T-cell (primary cell): Measurements from ENCODE around the gene SEPTIN11. TPM values are rescaled to one million over a fixed set of nuclear protein-coding genes. Genes with fewer than 3 reads are reported as not detected.

Experiments used
- total RNA-seq, 35 experiments: library from RNA in 6 of 35; stranded (reverse) in 6 of 35; fragments of 120-200 nt in 1 of 35; gene quantifications; one replicate each; pipeline versions ENCODE4 v1.2.1 to v1.2.4 and lab custom pipeline; 2013 to 2026

SEPTIN11 gene
- total RNA-seq, 5 donors from 2014 or later (not counting 1 experiment from before 2014, with no cell fraction given): 20.9 to 25.0 (median 22.8) TPM

Other genes with a start within 250 kb of the SEPTIN11 start
- gene SOWAHB, start 51.6 kb upstream of the SEPTIN11 start, total RNA-seq: under 1 TPM in 1 of 5 donors, not detected in 4; 0.09 TPM
- 100 to 1,000 TPM; 229 to 359 (median 256) TPM for gene CCNI, start 126.2 kb downstream of the SEPTIN11 start, total RNA-seq
- 10 to 100 TPM; 18.9 to 25.5 (median 23.0) TPM for gene CCNG2, start 207.5 kb downstream of the SEPTIN11 start, total RNA-seq